NCI-H345 treated with DMSO at 0.1 percent for 48 hours (cell line): ENCODE results near the gene ADGRF4.
A peak's percentile ranks its signal among the peaks of the same experiment; 100 is the strongest.

Experiments
- DNase-seq: peaks from one replicate; lab custom pipeline; 2025; ENCODE audit not compliant: unreplicated experiment; lab: John Stamatoyannopoulos, UW

Gene ADGRF4, protein sequence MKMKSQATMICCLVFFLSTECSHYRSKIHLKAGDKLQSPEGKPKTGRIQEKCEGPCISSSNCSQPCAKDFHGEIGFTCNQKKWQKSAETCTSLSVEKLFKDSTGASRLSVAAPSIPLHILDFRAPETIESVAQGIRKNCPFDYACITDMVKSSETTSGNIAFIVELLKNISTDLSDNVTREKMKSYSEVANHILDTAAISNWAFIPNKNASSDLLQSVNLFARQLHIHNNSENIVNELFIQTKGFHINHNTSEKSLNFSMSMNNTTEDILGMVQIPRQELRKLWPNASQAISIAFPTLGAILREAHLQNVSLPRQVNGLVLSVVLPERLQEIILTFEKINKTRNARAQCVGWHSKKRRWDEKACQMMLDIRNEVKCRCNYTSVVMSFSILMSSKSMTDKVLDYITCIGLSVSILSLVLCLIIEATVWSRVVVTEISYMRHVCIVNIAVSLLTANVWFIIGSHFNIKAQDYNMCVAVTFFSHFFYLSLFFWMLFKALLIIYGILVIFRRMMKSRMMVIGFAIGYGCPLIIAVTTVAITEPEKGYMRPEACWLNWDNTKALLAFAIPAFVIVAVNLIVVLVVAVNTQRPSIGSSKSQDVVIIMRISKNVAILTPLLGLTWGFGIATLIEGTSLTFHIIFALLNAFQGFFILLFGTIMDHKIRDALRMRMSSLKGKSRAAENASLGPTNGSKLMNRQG

DNA sequence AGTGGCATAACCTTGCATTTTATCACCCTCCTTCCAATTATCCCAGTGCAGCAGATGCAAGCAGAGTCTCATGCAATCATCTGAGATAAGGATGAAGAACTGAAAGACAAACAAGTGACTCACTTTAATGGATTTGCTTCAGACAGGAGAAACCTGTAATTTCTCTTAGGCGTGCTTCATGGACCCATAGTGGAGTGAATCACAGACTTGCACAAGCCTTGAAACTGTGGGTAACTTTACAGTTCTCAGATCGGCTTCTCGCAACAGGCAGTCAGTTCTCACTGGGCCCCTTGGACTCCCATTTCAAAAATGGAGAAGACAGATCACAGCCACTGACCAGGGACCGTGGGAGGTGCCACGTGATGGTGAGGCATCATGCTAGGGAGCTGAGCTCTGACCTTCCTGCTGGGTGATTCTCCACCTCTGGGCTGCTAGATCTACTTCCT is at the start of gene ADGRF4:
TSS of gene ADGRF4 (plus strand) at position 239 of the 446 bp plus-strand sequence. CDS start 8,666 bp downstream, outside the sequence.
- DNase-seq, result no peak

DNA sequence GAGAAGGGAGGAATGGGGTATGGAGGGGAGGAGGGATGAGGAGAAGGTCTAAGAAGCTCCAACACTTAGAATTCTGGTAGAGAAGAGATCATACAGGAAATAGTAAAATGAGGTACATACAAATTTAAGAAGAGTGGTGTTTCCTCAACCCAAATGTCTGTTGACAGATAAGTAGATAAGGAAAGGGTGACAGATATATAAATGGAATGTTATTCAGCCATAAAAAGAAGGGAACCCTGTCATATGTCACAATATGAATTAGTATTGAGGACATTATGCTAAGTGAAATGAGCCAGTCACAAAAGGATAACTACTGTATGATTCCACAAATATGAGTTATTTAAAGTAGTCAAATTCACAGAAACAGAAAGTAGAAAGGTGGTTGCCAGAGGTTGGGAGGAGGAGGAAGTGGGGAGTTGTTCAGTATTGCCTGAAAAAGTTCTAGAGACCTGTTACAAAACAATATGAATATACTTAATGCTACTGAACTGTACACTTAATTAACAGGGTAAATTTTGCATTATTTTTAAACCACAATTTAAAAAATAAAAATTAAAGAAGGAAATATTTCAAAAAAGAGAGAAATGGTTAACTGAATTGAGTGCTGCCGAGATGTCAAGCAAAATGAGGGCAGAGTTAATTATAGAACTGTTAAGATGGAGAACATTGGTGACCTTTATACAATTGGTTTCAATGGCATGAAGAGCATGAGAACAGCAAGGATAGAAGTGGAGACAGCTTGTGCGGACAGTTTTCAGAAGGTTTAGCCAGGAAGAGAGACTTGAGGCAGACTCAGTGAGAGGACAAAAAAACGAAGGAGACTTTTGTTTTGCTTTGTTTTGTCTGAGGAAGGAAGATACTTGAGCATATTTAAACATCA is 47.6 kb upstream of the ADGRF4 start:
- no peak for DNase-seq

DNA sequence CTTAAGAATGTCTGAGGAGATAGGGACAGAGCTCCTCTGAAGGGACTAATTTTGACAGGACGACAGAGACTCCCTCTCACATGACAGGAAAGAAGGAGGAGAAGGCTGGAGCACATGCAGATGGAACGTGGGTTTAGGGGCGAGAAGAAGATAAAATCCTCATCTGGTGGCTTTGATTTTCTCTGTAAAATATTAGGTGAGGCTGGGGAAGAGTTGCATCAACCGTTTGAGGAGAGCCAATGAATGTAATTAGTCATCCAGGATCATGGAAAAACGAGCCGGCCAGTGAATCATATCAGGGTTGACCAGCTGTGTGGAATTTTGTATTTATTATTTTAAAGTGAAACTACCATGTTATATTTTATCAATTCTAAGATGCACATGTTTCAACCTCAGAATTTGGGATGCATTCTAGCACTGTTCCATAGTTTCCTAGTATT is 46.9 kb upstream of the ADGRF4 start:
- no peak for DNase-seq

DNA sequence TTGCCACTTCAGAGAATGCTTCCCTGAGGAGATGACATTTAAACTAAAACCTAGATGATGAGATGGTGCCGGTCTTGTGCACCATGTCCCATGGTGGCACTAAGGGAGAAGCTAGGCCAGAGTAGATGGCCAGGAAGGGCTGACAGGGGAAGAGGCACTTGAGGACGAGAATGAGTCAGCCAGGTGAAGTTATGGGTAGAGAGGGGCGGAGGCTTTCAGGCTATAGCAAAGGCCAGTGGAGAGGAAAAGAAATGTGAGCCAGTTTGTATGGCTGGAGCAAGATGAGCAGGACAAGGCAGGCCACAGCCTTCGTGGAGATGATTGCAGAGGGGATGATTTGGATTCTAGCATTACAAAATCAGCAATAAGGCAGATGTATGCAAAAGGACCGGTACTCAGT is 44.7 kb upstream of the ADGRF4 start:
- no peak for DNase-seq

DNA sequence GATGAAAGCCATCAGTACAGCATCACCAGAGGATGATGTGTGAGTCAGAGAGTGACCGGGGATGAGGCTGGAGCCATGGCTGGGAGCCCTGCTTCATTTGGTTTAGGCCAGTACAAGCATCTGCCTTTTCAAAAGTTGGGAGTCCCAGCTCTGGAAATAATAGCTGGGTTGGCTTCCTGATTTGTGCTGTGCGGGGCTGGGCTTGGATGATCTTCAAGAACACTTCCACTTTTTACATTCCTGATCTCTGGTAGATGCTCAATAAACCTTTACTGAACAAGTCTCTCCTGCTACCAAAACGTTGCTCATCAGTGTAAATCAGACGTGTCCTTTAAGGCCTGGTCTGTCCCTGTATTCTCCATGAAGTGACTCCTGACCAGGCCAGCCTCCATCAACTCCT is 44.1 kb upstream of the ADGRF4 start:
- no peak for DNase-seq

DNA sequence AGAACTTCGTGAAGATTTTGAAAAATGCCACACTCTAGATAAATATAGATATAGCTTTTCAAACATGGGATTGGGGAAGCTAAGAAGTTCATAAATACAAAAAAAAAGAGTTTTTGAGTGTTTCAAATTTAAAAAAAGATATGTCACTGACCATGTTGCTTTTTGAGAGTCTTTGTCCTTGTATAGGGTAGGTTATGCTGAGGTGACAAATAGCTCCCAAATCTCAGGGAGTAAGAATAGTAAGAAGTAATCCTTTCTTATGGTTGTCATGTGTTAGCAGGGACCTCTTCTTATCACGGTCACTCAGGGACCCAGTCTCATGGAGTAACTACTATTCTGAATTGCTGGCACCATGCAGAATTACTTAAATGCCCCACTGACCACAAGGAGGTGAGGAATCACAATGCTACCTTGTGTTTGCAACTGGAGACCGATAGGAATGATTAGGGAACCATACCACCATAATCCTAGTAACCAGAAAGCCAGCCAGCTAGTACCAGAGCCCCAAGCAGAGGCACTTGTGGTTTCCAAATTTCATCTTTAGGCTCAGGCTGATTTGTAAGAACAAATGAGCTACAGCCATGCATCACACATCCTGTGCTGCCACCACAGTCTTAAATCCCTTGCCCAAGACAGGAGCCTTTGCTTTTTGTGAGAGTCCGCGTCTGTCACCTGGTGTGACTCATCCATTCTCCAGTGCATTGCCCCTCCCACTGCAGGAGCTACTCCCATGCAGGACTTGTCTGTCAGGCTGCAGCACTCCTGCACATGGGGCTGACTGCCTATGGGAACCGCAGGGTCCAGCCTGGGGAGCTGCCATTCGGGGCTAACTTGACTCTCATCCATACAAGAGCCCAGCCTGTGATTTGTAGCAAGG is 42.4 kb upstream of the ADGRF4 start:
- no peak for DNase-seq

DNA sequence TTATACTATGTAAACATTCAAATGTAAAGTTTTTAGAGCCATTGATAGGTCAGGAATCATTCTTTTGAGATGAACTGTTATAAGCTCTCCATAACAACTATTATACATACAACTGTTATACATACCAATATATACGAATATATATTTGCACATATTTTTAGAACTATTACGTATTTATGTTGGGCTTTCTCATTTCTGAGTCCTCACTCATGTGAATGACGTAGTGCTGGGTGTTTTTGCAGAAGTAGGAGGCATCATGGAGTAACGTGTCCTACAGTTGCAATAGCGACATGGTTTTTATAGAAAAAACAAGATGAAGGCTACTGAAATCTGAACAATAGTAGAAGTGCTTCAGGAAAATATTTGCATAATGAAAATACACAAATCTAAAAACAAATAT is 36.4 kb upstream of the ADGRF4 start:
- DNase-seq, result no peak

DNA sequence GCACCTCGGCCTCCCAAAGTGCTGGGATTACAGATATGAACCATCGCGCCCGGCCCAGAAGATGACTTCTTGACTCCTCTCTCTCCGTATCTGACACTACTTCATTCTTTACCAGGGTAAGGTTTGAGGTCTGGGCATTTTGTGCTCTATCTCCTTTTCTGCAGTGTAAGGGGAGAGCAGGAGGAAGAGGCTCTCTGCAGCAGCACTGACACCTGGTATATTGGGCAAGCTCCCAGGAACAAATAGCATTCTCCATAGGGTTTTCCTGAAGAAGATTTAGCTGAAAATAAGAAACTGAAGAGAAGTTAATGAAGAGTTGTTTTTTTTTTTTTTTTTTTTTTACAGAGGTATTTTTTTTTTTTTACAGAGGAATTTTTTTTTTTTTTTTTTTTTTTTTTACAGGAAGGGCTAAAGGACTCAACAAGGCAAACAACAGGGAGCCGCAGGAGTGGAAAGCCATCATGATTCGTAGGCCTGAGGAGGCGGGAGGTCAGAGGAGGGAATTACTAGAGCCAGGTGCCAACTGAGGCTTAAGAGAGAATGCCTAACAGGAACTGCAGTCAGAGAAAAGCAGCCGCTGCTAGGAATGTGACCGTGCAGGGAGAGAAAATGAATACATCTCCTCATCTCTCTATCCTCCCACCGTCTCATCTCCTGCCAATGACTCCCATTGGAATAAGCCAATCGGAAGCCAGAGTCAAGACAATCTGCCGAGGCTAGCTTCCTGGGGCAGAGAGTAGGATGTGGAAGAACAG is 34.7 kb upstream of the ADGRF4 start:
- DNase-seq, result no peak

DNA sequence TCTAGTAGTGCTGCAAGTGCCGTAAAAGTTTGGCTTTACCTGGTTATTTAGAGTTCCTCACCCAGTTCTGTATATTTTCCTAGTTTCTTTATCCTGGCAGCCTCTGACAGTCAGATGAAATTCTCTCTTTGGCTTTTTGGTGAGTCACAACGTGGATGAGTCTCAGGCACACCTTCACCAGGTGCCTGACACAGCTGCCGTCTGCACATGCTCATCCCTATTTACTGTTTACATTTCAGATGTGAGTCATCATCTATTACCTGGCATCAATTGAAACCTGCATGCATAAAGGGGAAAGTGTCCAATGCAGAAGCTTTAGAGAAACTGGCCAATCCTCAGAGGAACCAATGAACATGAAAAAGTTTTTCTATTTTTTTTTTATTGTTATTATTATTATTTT is 33.3 kb upstream of the ADGRF4 start:
- peak; percentile 65 for DNase-seq

DNA sequence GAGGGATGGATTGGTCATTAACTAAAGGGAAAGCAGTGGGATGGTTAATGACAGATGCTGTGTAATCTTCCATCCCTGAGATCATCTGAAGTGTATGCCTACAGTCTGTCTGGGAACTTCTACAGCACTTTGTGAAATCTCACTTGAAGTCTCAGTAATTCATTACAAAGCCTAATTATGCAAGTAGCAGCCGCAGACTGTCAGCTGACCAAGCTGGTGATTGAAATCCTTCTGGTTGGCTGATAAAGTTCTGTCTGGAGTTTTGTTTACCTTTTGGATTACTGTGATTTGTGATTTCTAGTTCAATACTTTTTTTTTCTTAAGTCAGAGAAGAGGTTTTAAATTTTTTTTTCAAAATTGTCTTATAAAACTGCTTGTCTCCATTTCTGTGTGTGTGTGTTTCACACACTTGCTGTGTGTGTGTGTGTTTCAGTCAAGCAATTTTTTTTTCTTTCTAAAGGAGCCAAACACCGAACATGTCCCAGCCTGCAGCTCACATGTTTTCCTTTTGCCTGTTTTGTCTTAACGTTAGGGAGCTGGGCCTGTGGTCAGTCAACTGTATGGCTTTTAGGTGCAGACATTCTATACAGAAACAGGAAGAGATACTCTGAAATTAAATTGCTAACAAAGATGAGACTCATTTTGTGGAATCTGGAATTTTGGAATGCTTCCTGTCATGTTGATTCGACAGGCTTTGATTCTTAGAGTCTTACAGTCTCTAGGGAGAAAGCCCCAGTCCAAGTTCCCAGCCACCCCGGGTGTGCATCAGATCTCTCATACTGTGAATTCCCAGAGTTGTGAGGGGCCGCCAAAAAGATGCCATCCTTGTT is 28.5 kb upstream of the ADGRF4 start:
- DNase-seq, result peak; percentile 18

DNA sequence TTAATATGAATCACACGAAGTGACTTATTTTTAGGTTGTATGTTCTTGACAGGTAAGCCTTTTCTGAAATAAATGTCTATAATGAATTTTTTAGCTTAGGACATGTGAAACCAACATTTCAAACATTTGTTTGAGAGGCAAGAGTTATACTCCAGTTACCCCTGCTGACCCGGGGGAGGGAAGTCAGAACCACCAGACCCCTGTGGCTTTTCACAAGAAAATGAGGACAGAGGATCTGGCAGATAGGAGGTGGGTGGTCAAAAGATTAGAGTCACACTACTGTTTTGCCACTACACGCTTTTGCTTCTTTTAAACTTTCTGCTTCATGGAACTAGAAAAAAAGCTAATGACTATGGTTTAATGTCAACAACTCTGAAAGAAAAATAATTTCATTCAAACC is 27.5 kb upstream of the ADGRF4 start:
- no peak for DNase-seq

DNA sequence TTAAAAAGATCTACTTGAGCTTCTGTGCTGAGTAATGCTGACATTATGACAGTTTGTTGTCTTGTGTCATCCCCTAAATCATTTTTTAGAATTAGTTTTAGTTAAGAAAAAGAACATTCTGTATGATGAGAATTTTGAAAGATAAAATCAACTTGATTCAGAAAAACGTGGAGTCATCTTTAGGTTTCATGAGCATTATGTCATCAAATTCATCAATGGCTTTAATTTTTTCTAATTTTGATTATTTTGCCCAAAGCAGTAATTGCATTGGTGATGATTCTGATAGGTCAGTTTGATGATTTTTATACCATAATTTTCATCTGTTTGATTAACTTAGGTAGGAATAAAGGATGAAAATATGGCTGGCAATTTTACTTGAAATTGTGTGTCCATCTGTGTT is 26.6 kb upstream of the ADGRF4 start:
- no peak for DNase-seq

DNA sequence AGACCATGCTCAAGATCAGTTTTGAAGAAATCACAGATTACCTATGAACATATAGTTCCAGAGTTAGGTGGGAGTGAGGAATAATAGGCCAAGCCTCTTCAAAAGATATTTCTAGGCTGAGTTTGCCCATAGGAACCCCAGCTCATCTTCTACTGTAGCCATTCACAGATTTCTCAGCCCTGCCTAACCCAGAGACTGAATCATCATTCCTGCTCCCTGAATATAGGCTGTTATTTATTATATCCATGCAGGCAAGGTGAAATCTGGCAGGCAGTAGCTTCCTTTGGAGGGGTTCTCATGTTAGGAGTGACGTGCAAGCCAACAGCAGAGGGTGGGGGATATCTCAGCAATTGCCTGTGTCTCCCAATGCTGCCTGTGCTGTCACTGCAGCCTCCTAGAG is 25.6 kb upstream of the ADGRF4 start:
- DNase-seq, result no peak

DNA sequence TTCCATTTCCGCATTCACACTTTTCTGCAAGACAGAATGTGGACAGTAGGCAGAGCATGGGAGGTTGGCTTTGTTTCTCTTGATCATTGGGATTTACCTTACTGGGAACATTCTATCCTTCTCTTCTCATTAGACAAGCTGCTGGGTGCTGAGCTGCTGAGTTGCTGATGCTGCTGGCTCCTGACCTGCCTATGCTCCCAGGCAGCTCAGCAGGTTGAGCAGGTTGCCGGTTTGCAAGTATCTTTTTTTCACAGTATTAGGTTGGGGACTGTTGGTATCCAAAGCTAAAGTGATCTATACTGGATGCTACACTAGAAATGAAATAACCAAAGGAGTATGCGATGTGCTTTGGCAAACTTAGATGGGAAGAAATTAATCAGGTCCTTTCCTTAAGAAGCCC is 23.7 kb upstream of the ADGRF4 start:
- DNase-seq, result no peak

DNA sequence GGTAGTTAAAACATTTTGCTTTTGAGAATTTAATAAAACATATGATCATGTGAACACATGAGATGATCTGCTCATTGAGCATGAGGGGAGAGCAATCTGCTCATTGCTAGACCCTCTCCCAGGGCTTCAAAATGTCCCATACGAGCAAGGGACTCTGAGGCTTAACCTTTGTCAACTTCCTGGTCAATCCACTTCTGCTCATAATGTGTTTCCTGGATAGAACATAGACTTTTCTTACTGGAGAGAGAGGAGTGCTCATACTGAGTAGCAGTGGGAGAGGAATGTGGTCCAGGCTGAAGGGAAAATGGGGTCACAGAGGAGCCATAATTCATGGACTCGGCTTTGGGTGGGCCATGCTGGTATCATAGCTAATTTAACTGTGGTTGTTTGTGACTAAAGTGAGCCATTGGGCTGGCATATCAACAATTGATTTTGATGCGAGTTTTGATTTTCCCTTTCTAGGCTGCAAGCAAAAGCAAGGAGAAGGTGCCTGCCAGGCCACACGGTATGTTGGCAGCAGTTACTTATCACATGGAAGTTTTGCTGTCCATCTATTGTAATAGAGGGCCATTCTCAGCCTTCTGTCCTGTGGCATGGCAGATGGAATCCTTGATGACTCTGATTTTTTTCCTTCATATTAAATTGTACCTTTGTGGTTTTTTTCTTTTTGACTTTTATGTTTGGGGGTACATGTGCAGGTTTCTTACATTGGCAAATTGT is 20.8 kb upstream of the ADGRF4 start:
- no peak for DNase-seq

DNA sequence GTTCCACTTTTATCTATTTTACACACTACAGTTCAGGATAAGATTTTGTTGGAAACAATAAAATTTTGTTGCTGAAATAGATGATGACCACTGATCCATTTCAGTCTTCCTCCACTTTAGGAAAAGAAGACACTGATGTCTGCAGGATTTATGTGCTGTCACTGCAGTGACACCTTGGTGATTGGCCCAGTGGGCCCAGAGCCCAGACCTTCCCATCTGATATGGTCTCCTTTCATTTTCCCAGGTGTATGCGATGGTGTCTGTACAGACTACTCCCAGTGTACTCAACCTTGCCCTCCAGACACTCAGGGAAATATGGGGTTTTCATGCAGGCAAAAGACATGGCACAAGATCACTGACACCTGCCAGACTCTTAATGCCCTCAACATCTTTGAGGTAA is 19.6 kb upstream of the ADGRF4 start:
- no peak for DNase-seq

DNA sequence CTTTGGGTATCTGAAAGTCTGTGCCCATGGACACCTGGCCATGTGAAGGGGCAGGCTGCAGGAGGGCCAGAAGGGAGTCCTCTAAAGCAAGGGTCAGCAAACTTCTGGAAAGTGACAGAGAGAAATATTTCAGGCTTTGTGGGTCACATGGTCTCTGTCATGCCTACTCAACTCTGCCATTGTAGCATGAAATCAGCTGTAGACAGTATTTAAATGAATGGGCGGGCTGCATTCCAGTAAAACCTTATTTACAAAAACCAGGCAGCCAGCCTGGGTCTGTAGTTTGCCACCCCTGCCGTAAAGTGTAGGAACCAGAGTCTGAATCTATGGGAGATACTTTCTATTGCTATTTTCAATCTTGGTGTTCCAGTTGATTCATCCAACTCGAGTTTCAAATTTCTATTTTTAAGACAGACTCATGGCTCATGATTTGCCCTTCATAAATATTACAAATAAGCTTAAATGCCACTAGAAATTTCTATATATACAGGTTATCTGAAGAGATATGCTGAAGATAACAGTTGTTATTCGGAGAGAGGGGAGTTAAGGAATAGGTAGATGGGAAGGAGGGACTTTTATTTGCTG is 19.0 kb upstream of the ADGRF4 start:
- DNase-seq, result no peak

DNA sequence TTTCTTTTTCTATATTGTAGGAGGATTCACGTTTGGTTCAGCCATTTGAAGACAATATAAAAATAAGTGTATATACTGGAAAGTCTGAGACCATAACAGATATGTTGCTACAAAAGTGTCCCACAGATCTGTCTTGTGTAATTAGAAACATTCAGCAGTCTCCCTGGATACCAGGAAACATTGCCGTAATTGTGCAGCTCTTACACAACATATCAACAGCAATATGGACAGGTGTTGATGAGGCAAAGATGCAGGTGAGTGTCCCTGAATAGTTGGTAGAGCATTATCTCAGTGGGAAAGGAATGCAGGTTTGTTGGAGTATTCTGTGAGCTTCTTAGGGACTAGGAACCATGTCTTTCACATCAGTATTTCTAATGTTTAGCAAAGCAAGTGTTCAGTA is 18.3 kb upstream of the ADGRF4 start:
- DNase-seq, result no peak
